H9 (cell line): Measurements from ENCODE around the gene HMOX2. TPM values are rescaled to one million over a fixed set of nuclear protein-coding genes. Genes with fewer than 3 reads are reported as not detected.

ENCODE experiments used
- DNase-seq: peaks from one replicate; pipeline ENCODE4 v3.0.0-alpha.2; 2017
- H2AFZ ChIP-seq: one replicate; pipeline ENCODE4 v1.6.1; 2013; ENCODE audit warnings: mild to moderate bottlenecking, low read length, control low read depth, moderate library complexity
- H2AK5ac ChIP-seq: 2 replicates; pipeline ENCODE4 v1.6.1; 2013; ENCODE audit warnings: low read length, control low read depth, mixed read lengths; ENCODE audit not compliant: insufficient read length
- H2BK120ac ChIP-seq: one replicate; pipeline ENCODE4 v1.6.1; 2013; ENCODE audit warnings: low read depth, mild to moderate bottlenecking, low read length, control low read depth, inconsistent platforms; ENCODE audit not compliant: poor library complexity, severe bottlenecking
- H2BK12ac ChIP-seq: 2 replicates; pipeline ENCODE4 v1.6.1; 2013; ENCODE audit warnings: low read length, control low read depth, mixed read lengths, low read depth; ENCODE audit not compliant: insufficient read length
- H2BK15ac ChIP-seq: 2 replicates; pipeline ENCODE4 v1.6.1; 2013; ENCODE audit warnings: low read depth, low read length, control low read depth
- H2BK20ac ChIP-seq: one replicate; pipeline ENCODE4 v1.6.1; 2013; ENCODE audit warnings: low read depth, mild to moderate bottlenecking, low read length, control low read depth, inconsistent platforms; ENCODE audit not compliant: poor library complexity, severe bottlenecking
- H2BK5ac ChIP-seq: 2 replicates; pipeline ENCODE4 v1.6.1; 2013; ENCODE audit warnings: low read length, control low read depth, mixed read lengths; ENCODE audit not compliant: insufficient read length
- H3K14ac ChIP-seq: 2 replicates; pipeline ENCODE4 v1.6.1; 2013; ENCODE audit warnings: low read length, control low read depth; ENCODE audit not compliant: insufficient read depth
- H3K18ac ChIP-seq: 2 replicates; pipeline ENCODE4 v1.6.1; 2013; ENCODE audit warnings: low read depth, mild to moderate bottlenecking, mixed read lengths, low read length, control low read depth; ENCODE audit not compliant: insufficient read length
- H3K23ac ChIP-seq: 2 replicates; pipeline ENCODE4 v1.6.1; 2013; ENCODE audit warnings: low read length, control low read depth, mixed read lengths, low read depth; ENCODE audit not compliant: insufficient read length
- H3K23me2 ChIP-seq: 2 replicates; pipeline ENCODE4 v1.6.1; 2013; ENCODE audit warnings: low read depth, mild to moderate bottlenecking, mixed read lengths, low read length, control low read depth; ENCODE audit not compliant: insufficient read length, poor library complexity, severe bottlenecking
- H3K27ac ChIP-seq: 2 replicates; pipeline ENCODE4 v1.5.1; 2013; ENCODE audit warnings: low read length, control low read depth, mixed read lengths, low read depth; ENCODE audit not compliant: insufficient read length
- H3K27me3 ChIP-seq: 2 replicates; pipeline ENCODE4 v1.6.1; 2013; ENCODE audit warnings: low read length, control low read depth, inconsistent platforms; ENCODE audit not compliant: insufficient read depth
- H3K4ac ChIP-seq: 2 replicates; pipeline ENCODE4 v1.6.1; 2013; ENCODE audit warnings: low read depth, mild to moderate bottlenecking, control low read depth, inconsistent platforms, low read length, moderate library complexity
- H3K4me1 ChIP-seq: 2 replicates; pipeline ENCODE4 v1.6.1; 2013; ENCODE audit warnings: low read length, control low read depth, inconsistent platforms; ENCODE audit not compliant: insufficient read depth
- H3K4me2 ChIP-seq: 2 replicates; pipeline ENCODE4 v1.6.1; 2013; ENCODE audit warnings: low read length, control low read depth, mixed read lengths; ENCODE audit not compliant: insufficient read length, insufficient read depth
- H3K56ac ChIP-seq: 2 replicates; pipeline ENCODE4 v1.6.1; 2013; ENCODE audit warnings: low read depth, mild to moderate bottlenecking, mixed read lengths, low read length, control low read depth; ENCODE audit not compliant: insufficient read length
- H3K79me1 ChIP-seq: 2 replicates; pipeline ENCODE4 v1.6.1; 2013; ENCODE audit warnings: low read depth, mild to moderate bottlenecking, moderate library complexity, low read length, control low read depth, inconsistent platforms; ENCODE audit not compliant: insufficient read depth, poor library complexity, severe bottlenecking
- H3K79me2 ChIP-seq: 2 replicates; pipeline ENCODE4 v1.6.1; 2013; ENCODE audit warnings: low read length, control low read depth, inconsistent platforms; ENCODE audit not compliant: insufficient read depth
- H3K9ac ChIP-seq: 2 replicates; pipeline ENCODE4 v1.6.1; 2013; ENCODE audit warnings: low read length, control low read depth, mixed read lengths; ENCODE audit not compliant: insufficient read length; ENCODE audit errors: extremely low read depth
- H3K9me3 ChIP-seq: one replicate; pipeline ENCODE4 v1.6.1; 2013; ENCODE audit warnings: low read depth, low read length, inconsistent platforms; ENCODE audit not compliant: control insufficient read depth
- H3T11ph ChIP-seq: one replicate; pipeline ENCODE4 v1.6.1; 2013; ENCODE audit warnings: mild to moderate bottlenecking, low read length, control low read depth, inconsistent platforms
- H4K20me1 ChIP-seq: one replicate; pipeline ENCODE4 v1.6.1; 2013; ENCODE audit not compliant: control insufficient read depth, insufficient read length, insufficient read depth
- H4K5ac ChIP-seq: 2 replicates; pipeline ENCODE4 v1.6.1; 2013; ENCODE audit warnings: low read depth, mild to moderate bottlenecking, mixed read lengths, low read length, control low read depth; ENCODE audit not compliant: insufficient read length
- H4K8ac ChIP-seq: replicated peaks from 2 replicates; pipeline ENCODE4 v1.6.1; 2013; ENCODE audit warnings: low read length, control low read depth, mixed read lengths, low read depth; ENCODE audit not compliant: insufficient read length
- H4K91ac ChIP-seq: 2 replicates; pipeline ENCODE4 v1.6.1; 2013; ENCODE audit warnings: low read depth, mild to moderate bottlenecking, moderate library complexity, mixed read lengths, low read length, control low read depth; ENCODE audit not compliant: insufficient read length
- H3K27ac Mint-ChIP-seq, 3 experiments: 2 replicates in 2 of 3; 3 replicates in 1 of 3; pipeline ENCODE4 v1.8.0; 2020 to 2021; ENCODE audit warnings: mixed read lengths in 3 of 3, mild to moderate bottlenecking in 1 of 3, moderate library complexity in 1 of 3
- H3K27me3 Mint-ChIP-seq: 2 replicates; pipeline ENCODE4 v1.8.0; 2021; ENCODE audit warnings: low read depth, mild to moderate bottlenecking, moderate library complexity, mixed read lengths
- H3K36me3 Mint-ChIP-seq, 3 experiments: 2 replicates in 2 of 3; 3 replicates in 1 of 3; pipeline ENCODE4 v1.8.0; 2020 to 2021; ENCODE audit warnings: low read depth in 3 of 3, mixed read lengths in 3 of 3; ENCODE audit not compliant: insufficient read depth in 1 of 3
- H3K4me1 Mint-ChIP-seq, 2 experiments: 2 replicates each; pipeline ENCODE4 v1.8.0; 2020; ENCODE audit warnings: mixed read lengths in 2 of 2
- H3K4me3 Mint-ChIP-seq, 2 experiments: 2 replicates in 1 of 2; 3 replicates in 1 of 2; pipeline ENCODE4 v1.8.0; 2020 to 2021; ENCODE audit warnings: mild to moderate bottlenecking in 2 of 2, mixed read lengths in 2 of 2, moderate library complexity in 1 of 2
- H3K9me3 Mint-ChIP-seq, 2 experiments: 2 replicates in 1 of 2; 3 replicates in 1 of 2; pipeline ENCODE4 v1.8.0; 2020; ENCODE audit warnings: mild to moderate bottlenecking in 2 of 2, mixed read lengths in 2 of 2, moderate library complexity in 1 of 2
- CTCF ChIP-seq: fragments of 200-600 bp; sonication (generic); conservative IDR thresholded peaks from 3 replicates; pipeline ENCODE4 v1.8.0; 2021; ENCODE audit warnings: antibody characterized with exemption, mild to moderate bottlenecking
- WGBS: extraction: QIAGEN DNeasy Blood & Tissue Kit; methylation state at CpG from one replicate; pipeline ENCODE4 v1.1.7; 2013; ENCODE audit warnings: missing lambda C conversion rate, low lambda C conversion rate, mixed read lengths; ENCODE audit not compliant: insufficient read length; ENCODE audit errors: extremely low coverage; 5-methylcytosine and 5-hydroxymethylcytosine counted together
- total RNA-seq: library from RNA; stranded (reverse); gene quantifications from 2 replicates; pipeline ENCODE4 v1.2.1, GENCODE V29; 2021

Gene HMOX2
- total RNA-seq, 1 experiment from 2014 or later, result 44.4 TPM

- Histone ChIP-seq H3K27ac (no peak overlapping the region), H3K9me3 (no peaks in the 10 kb centered on the region), H3K4ac (no peak overlapping the region), H3K14ac (no peak overlapping the region), H2BK5ac (no peak overlapping the region), H4K8ac (no peak overlapping the region), H3K23ac (no peak overlapping the region), H3K4me2 (no peak overlapping the region), H3K79me2 (no peaks in the 10 kb centered on the region; the same call in 1 of the 2 replicates), H2BK20ac (no peak overlapping the region), H3K56ac (no peak overlapping the region), H3K18ac (no peak overlapping the region), H2AK5ac (no peak overlapping the region), H3T11ph (no peak overlapping the region), H3K9ac (no peak overlapping the region), H3K79me1 (no peaks in the 10 kb centered on the region), H2BK12ac (no peak overlapping the region), H4K5ac (no peak overlapping the region), H4K20me1 (no peaks in the 10 kb centered on the region), H2AFZ (no peak overlapping the region), H3K23me2 (peaks cover 12% of the 10 kb centered on the region), H3K27me3 (no peaks in the 10 kb centered on the region), H2BK120ac (no peak overlapping the region), H4K91ac (no peak overlapping the region), H2BK15ac (no peak overlapping the region), H3K4me1 (no peaks in the 10 kb centered on the region; the same call in 1 of the 2 replicates)
- Mint-ChIP-seq H3K27ac (no peak overlapping the region), H3K4me3 (peak overlapping the region in 1 of 2 experiments; percentile 29; a peak in 1 of 5 replicates), H3K4me1 (peaks cover 13 to 15% of the 10 kb centered on the region in 2 experiments), H3K27me3 (peaks cover 10% of the 10 kb centered on the region), H3K9me3 (peaks cover 10 to 14% of the 10 kb centered on the region in 2 experiments), H3K36me3 (peaks cover 16 to 47% (median 42%) of the 10 kb centered on the region in 3 experiments)
- no peak for TF ChIP-seq CTCF
- WGBS, result no CpG with 5 or more reads among the region's 5 CpGs
- DNase-seq, result no peak
Measured at GRCh38 chr16:4471869-4472268, 4.3 kb upstream of the HMOX2 start.
